Measurements from ENCODE around the gene SAGE1.
A peak's percentile ranks its signal among the peaks of the same experiment; 100 is the strongest.
"Not testable (repeated sequence)": the region's sequence is repeated elsewhere in the genome, so short reads cannot be mapped to it uniquely, and the experiment has no call there.

The SAGE1 gene, protein sequence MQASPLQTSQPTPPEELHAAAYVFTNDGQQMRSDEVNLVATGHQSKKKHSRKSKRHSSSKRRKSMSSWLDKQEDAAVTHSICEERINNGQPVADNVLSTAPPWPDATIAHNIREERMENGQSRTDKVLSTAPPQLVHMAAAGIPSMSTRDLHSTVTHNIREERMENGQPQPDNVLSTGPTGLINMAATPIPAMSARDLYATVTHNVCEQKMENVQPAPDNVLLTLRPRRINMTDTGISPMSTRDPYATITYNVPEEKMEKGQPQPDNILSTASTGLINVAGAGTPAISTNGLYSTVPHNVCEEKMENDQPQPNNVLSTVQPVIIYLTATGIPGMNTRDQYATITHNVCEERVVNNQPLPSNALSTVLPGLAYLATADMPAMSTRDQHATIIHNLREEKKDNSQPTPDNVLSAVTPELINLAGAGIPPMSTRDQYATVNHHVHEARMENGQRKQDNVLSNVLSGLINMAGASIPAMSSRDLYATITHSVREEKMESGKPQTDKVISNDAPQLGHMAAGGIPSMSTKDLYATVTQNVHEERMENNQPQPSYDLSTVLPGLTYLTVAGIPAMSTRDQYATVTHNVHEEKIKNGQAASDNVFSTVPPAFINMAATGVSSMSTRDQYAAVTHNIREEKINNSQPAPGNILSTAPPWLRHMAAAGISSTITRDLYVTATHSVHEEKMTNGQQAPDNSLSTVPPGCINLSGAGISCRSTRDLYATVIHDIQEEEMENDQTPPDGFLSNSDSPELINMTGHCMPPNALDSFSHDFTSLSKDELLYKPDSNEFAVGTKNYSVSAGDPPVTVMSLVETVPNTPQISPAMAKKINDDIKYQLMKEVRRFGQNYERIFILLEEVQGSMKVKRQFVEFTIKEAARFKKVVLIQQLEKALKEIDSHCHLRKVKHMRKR

DNA sequence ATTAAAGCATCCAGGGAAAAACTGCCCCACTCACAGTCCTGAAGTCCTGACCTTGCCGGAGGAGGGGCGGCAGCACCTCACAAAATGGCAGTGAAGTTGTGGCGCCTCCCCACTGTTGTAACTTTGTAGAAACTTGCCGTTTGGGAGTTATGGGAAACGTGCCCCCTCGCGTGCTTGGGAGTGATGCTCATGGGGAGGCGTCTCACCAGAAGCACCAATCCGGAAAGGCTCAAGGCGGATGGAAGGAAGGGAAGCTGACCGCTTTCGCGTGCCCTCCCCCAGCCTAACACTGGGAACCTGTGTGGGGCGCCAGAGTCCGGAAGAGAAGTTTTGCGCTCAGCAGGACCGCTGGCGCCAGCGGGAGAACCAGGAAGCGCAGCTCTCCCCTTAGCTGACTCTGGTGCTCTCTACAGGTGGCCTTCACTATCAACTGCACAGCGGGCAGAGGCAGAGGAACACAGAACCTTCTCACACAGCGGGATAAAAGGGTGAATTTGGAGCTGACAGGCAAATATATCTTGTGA, at the start of gene SAGE1, which contains the start of gene CT45A10:
Gene SAGE1, plus strand, starts transcription at position 423 of the 524 bp plus-strand sequence. CDS start 2,527 bp downstream, outside the sequence.
Gene CT45A10, minus strand, starts transcription at position 151 of the 524 bp plus-strand sequence. CDS start 8,100 bp downstream, outside the sequence.
- DNase-seq = no peak

DNA sequence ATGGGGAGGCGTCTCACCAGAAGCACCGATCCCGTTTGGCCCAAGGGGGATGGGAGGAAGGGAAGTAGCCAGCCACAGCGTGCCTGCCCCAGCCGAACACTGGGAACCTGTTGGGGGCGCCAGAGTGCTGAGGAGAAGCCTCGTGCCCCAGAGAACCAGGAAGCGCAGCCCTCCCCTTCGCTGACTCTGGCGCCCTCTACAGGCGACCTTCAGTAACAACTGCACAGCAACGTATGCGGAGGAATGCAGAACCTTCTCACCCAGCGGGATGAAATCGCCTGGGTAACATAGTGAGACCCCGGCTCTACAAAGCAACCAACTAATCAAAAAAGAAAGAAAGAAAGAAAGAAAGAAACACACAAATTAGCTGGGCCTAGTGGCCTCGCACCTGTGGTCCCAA, 39.1 kb upstream of the SAGE1 start, which contains the start of gene CT45A8:
Gene CT45A8, minus strand, starts transcription at position 101 of the 400 bp plus-strand sequence. CDS start 3,755 bp downstream, outside the sequence.
- not testable (repeated sequence) for DNase-seq

DNA sequence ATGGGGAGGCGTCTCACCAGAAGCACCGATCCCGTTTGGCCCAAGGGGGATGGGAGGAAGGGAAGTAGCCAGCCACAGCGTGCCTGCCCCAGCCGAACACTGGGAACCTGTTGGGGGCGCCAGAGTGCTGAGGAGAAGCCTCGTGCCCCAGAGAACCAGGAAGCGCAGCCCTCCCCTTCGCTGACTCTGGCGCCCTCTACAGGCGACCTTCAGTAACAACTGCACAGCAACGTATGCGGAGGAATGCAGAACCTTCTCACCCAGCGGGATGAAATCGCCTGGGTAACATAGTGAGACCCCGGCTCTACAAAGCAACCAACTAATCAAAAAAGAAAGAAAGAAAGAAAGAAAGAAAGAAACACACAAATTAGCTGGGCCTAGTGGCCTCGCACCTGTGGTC, 21.8 kb upstream of the SAGE1 start, which contains the start of gene CT45A9:
Gene CT45A9, minus strand, starts transcription at position 101 of the 400 bp plus-strand sequence. CDS start 3,751 bp downstream, outside the sequence.
- not testable (repeated sequence) for DNase-seq

DNA sequence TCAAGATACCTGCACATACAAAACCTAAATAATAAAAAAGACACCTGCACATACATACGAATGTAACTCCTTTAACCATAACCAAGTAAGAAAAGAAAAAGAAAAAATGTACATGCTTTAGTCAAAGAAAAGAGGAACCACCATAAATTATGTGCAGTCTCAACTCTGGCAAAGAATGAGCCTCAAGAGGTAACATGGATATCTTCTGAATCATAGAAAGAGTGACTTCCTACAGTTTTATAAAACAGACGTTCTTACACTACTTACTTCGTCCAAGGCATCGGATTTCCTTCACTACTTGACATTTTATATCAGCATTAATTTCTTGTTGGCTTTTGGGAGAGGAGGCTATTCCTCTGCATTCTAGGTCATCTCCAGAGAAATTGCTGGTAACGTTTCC, 10.8 kb upstream of the SAGE1 start:
- not testable (repeated sequence) for DNase-seq

DNA sequence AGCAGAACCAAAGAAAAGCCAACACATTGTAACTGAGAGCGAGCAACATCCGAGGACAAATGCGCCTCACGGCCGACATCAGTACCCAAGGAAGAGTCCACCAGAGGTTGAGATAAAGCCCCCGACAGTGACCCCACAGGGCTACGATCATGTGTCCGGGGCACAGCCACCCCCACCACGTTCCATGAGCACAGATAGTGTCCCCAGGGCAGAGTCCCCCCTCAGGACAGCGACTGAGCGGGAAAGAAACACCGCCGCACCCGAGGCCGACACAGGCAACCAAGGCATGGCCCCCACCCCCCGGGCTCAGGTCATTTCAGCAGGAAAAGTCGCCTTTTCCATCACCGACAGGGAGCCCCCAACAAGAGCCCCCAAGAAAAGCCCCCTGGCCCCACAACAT, 5.3 kb upstream of the SAGE1 start:
- not testable (repeated sequence) for DNase-seq

DNA sequence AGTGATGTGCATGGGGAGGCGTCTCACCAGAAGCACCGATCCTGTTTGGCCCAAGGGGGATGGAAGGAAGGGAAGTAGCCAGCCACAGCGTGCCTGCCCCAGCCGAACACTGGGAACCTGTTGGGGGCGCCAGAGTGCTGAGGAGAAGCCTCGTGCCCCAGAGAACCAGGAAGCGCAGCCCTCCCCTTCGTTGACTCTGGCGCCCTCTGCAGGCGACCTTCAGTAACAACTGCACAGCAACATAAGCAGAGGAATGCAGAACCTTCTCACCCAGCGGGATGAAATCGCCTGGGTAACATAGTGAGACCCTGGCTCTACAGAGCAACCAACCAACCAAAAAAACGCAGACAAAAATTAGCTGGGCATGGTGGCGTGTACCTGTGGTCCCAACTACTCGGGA, 4.5 kb upstream of the SAGE1 start:
- peak; percentile 53 to 57 for DNase-seq

DNA sequence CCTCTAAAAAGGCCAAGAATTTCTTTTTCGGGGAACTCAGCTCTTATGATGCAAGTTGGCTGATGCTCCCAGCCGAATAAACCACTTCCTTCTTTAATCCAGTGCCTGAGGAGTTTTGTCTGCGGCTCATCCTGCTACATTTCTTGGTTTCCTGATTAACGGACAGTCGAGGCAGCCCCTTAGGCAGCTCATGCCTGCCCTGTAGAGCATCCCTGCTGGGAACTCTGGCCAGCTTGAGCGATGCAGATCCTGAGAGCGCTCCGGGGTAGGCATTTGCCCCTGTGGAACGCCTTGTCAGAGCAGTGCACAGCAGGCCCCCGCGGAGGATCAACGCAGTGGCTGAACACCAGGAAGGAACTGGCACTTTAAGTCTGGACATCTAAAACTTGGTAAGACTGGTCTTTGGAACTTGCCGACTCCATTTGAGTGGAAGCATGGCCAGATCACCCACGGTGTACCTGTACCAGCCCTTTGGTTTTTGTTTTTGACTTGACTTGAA, 3.4 kb upstream of the SAGE1 start:
- no peak for DNase-seq

DNA sequence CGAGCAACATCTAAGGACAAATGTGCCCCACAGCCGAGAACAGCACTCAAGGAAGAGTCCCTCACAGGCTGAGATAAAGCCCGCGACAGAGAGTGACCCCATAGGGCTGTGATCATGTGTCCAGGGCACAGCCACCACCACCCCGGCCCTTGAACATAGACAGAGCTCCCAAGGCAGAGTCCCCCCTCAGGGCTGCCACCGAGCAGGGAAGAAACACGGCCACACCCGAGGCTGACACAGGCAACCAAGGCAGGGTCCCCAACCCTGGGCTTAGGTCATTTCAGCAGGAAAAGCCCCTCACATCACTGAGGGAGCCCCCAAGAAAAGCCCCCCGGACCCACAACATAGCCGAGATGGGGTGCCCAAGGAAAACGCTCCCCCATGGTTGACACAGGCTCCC, 735 bp upstream of the SAGE1 start:
- DNase-seq = no peak

DNA sequence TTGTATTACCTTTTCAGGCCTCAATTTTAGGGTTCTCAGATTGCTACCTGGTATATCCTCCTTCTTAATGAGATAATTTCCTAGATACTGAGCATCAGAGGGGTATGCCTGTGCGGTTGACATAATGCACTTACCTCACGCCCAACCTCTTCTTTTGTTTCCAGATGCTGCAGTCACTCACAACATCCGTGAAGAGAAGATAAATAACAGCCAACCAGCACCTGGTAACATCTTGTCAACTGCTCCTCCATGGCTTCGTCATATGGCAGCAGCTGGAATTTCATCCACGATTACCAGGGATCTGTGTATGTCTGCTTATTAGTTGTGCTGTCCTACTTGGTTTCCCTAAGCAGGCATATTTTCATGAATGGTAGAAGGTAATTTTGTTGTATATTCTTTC, 16.7 kb downstream of the SAGE1 start:
- DNase-seq = peak in 1 of 2 experiments; percentile 2

DNA sequence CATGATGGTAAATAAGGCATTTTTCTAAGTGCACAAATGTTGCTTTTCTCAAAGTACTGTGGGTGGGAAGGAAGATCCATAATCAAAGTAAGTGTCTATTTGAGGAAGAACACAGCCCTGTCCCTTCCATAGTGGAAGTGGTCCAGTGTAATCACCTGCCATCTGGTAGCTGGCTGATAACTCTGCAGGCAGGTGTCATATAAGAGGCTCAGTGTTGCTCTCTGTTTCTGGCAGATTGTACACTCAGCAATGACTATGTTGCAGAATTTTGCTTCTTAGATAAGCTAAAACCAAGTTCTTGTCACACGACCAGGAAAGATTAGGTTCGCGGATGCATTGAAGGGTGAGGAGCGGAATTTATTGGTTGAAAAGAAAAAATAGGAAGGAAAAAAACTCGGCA, 20.9 kb downstream of the SAGE1 start:
- DNase-seq = peak; percentile 29 to 77

DNA sequence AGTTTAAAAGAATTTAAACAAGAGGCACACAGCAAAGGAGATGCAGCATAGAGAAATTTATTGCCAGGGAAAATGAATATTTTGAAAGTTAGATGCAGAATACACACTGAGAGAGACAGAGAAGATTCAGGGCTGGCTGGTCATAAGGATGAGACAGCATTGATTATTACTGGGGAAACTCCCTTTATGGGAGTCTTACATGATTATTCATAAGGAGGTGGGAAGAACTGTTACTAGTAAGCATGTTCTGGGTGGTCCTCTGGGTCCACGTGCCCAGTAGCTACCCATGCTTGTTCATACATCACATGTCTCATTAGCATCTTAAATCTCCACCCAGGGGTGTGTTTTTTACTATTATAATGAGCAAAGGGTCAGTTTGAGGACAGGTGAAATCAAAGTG, 27.0 kb downstream of the SAGE1 start:
- DNase-seq = not testable (repeated sequence)

DNA sequence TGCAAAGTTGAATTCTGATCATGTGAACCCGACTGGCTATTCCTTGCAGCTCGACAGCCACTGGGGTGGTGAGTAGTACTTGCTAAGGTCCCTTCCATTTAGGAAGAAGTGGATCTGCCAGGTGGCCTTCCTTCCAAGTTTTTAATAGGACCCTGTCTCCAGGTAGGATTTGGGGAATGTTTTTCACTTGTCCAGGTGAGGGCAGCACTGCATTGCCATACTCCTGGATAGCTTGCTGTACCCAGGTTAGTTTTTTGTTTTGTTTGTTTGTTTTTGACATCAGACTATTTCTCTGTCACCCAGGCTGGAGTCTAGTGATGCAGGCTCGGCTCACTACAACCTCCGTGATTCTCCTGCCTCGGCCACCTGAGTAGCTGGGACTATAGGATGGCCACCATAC, 29.8 kb downstream of the SAGE1 start:
- DNase-seq = peak in 1 of 2 experiments; percentile 12

DNA sequence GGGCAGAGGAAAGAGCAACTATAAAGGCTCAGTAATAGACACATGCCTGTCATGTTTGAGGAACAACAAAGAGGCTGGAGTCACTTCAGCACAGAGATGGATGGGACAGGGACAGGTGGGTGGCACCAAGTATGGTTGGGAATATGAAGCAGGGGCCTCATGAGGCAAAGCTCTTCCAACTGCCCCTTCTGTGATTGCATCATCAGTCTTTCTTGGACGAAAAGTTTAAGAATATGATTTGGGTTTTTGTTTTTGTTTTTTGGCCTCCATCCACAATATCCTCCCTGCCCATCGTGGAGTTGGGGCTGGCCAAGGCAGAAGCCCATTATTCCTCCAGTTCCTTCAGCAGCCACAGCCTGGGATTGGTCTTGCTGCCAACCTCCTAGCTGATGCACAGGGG, 34.4 kb downstream of the SAGE1 start:
- no peak for DNase-seq

DNA sequence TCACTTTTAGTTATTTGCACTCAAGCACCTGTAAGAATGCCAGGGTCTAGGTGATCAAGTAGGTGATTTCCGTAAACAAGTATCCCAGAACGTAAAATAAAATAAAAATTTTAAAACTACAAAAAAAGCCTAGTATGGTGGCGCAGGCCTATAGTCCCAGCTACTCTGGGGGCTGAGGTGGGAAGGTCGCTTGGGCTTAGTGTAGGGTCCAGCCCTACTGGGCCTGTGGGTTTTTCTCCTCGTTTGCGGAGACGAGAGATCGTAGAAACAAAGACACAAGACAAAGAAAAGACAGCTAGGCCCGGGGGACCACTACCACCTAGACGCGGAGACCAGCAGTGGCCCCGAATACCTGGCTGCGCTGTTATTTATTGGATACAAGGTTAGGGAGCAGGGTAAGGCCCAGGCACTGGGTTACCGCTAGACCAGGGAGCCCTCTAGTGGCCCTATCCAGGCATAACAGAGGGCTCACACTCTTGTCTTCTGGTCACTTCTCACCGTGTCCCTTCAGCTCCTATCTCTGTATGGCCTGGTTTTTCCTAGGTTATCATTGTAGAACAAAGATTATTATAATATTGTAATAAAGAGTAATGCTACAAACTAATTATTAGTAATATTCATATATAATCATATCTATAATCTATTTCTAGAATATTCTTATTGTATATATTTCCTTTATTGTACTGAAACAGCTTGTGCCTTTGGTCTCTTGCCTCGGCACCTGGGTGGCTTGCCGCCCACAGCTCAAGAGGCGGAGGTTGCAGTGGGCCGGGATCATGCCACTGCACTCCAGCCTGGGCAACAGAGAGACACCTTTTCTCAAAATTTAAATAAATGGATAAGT, 38.4 kb downstream of the SAGE1 start:
- peak; percentile 9 to 58 for DNase-seq

DNA sequence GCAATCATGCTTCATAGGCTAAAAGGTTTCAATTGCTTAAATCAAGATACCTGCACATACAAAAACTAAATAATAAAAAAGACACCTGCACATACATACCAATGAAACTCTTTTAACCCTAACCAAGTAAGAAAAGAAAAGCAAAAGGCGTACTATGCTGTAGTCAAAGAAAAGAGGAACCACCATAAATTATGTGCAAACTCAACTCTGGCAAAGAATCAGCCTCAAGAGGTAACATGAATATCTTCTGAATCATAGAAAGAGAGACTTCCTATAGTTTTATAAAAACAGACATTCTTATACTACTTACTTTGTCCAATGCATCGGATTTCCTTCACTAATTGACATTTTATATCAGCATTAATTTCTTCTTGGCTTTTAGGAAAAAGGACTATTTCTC, 51.0 kb downstream of the SAGE1 start:
- DNase-seq = no peak

DNA sequence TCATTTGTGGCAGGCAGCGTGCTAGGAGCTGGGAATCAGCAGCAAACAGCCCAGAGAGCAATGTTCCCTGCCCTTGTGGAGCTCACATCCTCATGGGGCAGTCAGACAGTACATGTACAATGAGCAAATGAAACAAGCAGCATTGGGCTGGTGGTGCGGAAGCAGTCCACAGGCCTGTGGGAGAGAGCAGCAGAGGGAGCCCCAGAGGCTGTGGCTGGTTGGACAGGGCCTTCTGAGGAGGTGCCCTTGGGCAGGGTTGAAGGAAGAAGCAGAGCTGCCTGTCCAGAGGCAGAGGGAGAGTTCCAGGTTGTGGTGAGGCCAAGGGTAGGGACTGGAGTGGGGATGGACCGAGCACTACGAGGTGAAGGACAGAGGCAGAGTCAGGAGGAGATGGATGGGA, 57.8 kb downstream of the SAGE1 start:
- DNase-seq = no peak
